ENCODE data around the gene TMEM150C. TPM values are rescaled to one million over a fixed set of nuclear protein-coding genes. Genes with fewer than 3 reads are reported as not detected.

The TMEM150C gene
- 90.0 TPM for total RNA-seq

GRCh38 chr4:82561786-82562563 is at the start of gene TMEM150C:
Gene TMEM150C (minus strand): TSS chr4:82561988. CDS start chr4:82504657, 57,331 bp downstream.
- DNase-seq, result no peak

GRCh38 chr4:82611527-82611926 is 49.7 kb upstream of the TMEM150C start:
- no peak for DNase-seq

GRCh38 chr4:82610041-82610440 is 48.3 kb upstream of the TMEM150C start:
- no peak for DNase-seq

GRCh38 chr4:82606622-82607021 is 44.8 kb upstream of the TMEM150C start:
- DNase-seq, result no peak

- no peak for DNase-seq
Measured at GRCh38 chr4:82604522-82604921, 42.7 kb upstream of the TMEM150C start.

- no peak for DNase-seq
Measured at GRCh38 chr4:82601242-82602015, 39.6 kb upstream of the TMEM150C start.

- no peak for DNase-seq
Measured at GRCh38 chr4:82599336-82599735, 37.5 kb upstream of the TMEM150C start.

- DNase-seq, result no peak
Measured at GRCh38 chr4:82594456-82594855, 32.7 kb upstream of the TMEM150C start.

GRCh38 chr4:82593411-82593810 is 31.6 kb upstream of the TMEM150C start:
- DNase-seq, result no peak

- DNase-seq, result no peak
Measured at GRCh38 chr4:82592639-82593038, 30.9 kb upstream of the TMEM150C start.

- DNase-seq, result no peak
Measured at GRCh38 chr4:82591592-82591991, 29.8 kb upstream of the TMEM150C start.

- DNase-seq, result no peak
Measured at GRCh38 chr4:82589756-82590155, 28.0 kb upstream of the TMEM150C start.

GRCh38 chr4:82588771-82589270 is 27.0 kb upstream of the TMEM150C start:
- no peak for DNase-seq

GRCh38 chr4:82587826-82588540 is 26.2 kb upstream of the TMEM150C start:
- no peak for DNase-seq

- no peak for DNase-seq
Measured at GRCh38 chr4:82585690-82586435, 24.1 kb upstream of the TMEM150C start.

GRCh38 chr4:82584931-82585330 is 23.1 kb upstream of the TMEM150C start:
- DNase-seq, result no peak

GRCh38 chr4:82583897-82584587 is 22.3 kb upstream of the TMEM150C start:
- DNase-seq, result no peak

- DNase-seq, result no peak
Measured at GRCh38 chr4:82579932-82580331, 18.1 kb upstream of the TMEM150C start.

- DNase-seq, result no peak
Measured at GRCh38 chr4:82578935-82579334, 17.1 kb upstream of the TMEM150C start.

GRCh38 chr4:82577451-82577850 is 15.7 kb upstream of the TMEM150C start:
- DNase-seq, result no peak

GRCh38 chr4:82569727-82570126 is 7.9 kb upstream of the TMEM150C start:
- DNase-seq, result no peak

Measured in occipital lobe (tissue), 2 donors.